ENCODE data around the gene KRTAP4-2.
"Not testable (repeated sequence)": the region's sequence is repeated elsewhere in the genome, so short reads cannot be mapped to it uniquely, and the experiment has no call there.

The KRTAP4-2 gene

DNA sequence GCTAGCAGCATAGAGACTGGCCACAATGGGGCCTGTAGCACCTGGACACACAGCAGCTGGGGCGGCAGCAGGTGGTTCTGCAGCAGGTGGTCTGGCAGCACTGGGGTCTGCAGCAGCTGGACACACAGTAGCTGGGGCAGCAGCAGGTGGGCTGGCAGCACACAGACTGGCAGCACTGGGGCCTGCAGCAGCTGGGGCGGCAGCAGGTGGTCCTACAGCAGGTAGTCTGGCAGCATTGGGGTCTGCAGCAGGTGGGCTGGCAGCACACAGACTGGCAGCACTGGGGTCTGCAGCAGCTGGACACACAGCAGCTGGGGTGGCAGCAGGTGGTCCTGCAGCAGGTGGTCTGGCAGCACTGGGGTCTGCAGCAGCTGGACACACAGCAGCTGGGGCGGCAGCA lies 17.8 kb downstream of the KRTAP4-2 start:
- H3K9me3 ChIP-seq (ENCODE audit: control insufficient read depth, low read depth, low read length); H3K4me1 ChIP-seq (ENCODE audit: control insufficient read depth, low read depth, low read length); H3K27me3 ChIP-seq (ENCODE audit: control insufficient read depth, insufficient read depth, low read length); H3K27ac ChIP-seq (ENCODE audit: low read length); H3K4me3 ChIP-seq (ENCODE audit: low read length); H3K36me3 ChIP-seq (ENCODE audit: control insufficient read depth, low read depth, low read length); H3K9ac ChIP-seq (ENCODE audit: low read length): not testable (repeated sequence)

DNA sequence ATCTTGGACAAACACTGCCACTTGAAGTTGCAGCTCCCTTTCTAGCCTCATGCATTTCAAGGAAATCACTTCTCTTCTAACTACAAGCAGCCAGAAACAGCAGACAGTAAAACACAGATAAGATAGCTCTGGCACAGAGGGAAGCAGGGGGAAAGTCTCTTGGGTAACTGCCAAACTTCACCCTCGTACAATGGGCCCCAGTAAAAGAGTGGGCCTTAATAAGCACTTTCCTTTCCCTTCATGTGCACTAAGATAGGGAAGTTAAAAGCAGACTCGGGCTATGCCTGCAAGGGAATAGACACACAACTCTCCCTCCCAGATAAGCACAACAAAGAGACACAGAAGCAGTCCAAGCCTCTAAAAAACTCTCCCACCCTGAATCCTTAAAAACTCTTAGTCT lies 24.2 kb downstream of the KRTAP4-2 start:
- Histone ChIP-seq H3K4me1 (ENCODE audit: control insufficient read depth, low read depth, low read length) (no peaks in the 10 kb centered on the region), H3K9ac (ENCODE audit: low read length) (no peak overlapping the region), H3K27ac (ENCODE audit: low read length) (no peak overlapping the region), H3K9me3 (ENCODE audit: control insufficient read depth, low read depth, low read length) (no peaks in the 10 kb centered on the region), H3K4me3 (ENCODE audit: low read length) (no peak overlapping the region), H3K27me3 (ENCODE audit: control insufficient read depth, insufficient read depth, low read length) (no peaks in the 10 kb centered on the region), H3K36me3 (ENCODE audit: control insufficient read depth, low read depth, low read length) (no peaks in the 10 kb centered on the region)

DNA sequence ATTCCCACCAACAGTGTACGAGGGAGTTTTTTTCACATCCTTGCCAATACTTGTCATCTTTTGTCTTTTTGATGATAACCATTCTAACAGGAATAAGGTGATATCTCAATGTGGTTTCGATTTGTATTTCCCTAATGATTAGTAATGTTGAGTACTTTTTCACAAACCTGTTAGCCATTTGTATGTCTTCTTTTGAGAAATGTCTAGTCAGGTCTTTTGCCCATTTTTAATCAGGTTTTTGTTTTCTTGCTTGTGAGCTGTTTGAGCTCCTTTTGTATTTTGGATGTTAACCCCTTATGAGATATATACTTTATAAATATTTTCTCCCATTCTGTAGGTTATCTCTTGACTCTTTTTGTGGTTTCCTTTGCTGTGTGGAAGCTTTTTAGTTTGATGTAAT lies 26.5 kb downstream of the KRTAP4-2 start:
- Histone ChIP-seq H3K36me3 (ENCODE audit: control insufficient read depth, low read depth, low read length) (no peaks in the 10 kb centered on the region), H3K27ac (ENCODE audit: low read length) (no peak overlapping the region), H3K9me3 (ENCODE audit: control insufficient read depth, low read depth, low read length) (no peaks in the 10 kb centered on the region), H3K4me3 (ENCODE audit: low read length) (no peak overlapping the region), H3K9ac (ENCODE audit: low read length) (no peak overlapping the region), H3K27me3 (ENCODE audit: control insufficient read depth, insufficient read depth, low read length) (no peaks in the 10 kb centered on the region), H3K4me1 (ENCODE audit: control insufficient read depth, low read depth, low read length) (no peaks in the 10 kb centered on the region)

DNA sequence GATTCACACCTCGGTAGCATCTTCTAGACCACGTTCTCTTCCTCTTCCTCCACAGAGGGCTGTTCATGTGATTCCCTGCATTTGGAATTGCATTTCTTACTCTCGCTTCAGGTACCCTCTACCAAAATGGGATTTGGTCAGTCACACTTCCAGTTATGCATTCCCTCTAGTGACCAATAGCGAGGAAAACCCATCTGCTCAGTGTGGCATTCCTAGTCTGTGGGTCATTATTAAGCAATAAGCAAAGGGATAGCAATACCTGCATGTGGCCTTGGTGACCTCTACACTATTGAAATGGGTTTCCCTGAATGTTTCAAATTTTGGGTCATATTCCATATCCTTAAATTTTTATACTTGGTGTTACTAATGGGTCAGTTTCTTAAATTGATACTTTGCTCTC lies 28.0 kb downstream of the KRTAP4-2 start:
- no peaks in the 10 kb centered on the region for H3K4me1 ChIP-seq (ENCODE audit: control insufficient read depth, low read depth, low read length)
- H3K36me3 ChIP-seq (ENCODE audit: control insufficient read depth, low read depth, low read length): no peaks in the 10 kb centered on the region
- no peaks in the 10 kb centered on the region for H3K27me3 ChIP-seq (ENCODE audit: control insufficient read depth, insufficient read depth, low read length)
- no peak overlapping the region for H3K27ac ChIP-seq (ENCODE audit: low read length)
- H3K4me3 ChIP-seq (ENCODE audit: low read length): no peak overlapping the region
- no peak overlapping the region for H3K9ac ChIP-seq (ENCODE audit: low read length)
- H3K9me3 ChIP-seq (ENCODE audit: control insufficient read depth, low read depth, low read length): no peaks in the 10 kb centered on the region

DNA sequence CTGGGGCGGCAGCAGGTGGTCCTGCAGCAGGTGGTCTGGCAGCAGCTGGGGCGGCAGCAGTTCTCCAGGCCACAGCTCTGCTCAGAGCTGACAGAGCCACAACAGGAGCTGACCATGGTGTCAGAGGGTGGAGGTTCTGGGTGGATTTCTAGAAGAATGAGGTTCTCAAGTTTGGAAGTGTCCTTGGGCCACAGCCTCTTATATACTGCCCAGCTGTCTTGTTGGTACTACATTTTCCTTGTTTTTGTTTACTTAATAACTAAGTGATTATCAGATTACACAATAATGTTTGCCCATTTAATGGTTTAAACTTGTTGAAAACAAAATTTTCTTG lies 28.4 kb downstream of the KRTAP4-2 start, which contains the start of gene KRTAP4-5:
KRTAP4-5 (minus strand) TSS at position 174 of the 334 bp plus-strand sequence; CDS start at position 116, 58 bp downstream.
- Histone ChIP-seq H3K4me3 (ENCODE audit: low read length) (no peak within 1 kb of the TSS), H3K36me3 (ENCODE audit: control insufficient read depth, low read depth, low read length) (no peaks in the 10 kb centered on the region), H3K27ac (ENCODE audit: low read length) (no peak within 1 kb of the TSS), H3K9ac (ENCODE audit: low read length) (no peak within 1 kb of the TSS), H3K27me3 (ENCODE audit: control insufficient read depth, insufficient read depth, low read length) (no peaks in the 10 kb centered on the region), H3K4me1 (ENCODE audit: control insufficient read depth, low read depth, low read length) (no peaks in the 10 kb centered on the region), H3K9me3 (ENCODE audit: control insufficient read depth, low read depth, low read length) (no peaks in the 10 kb centered on the region)

DNA sequence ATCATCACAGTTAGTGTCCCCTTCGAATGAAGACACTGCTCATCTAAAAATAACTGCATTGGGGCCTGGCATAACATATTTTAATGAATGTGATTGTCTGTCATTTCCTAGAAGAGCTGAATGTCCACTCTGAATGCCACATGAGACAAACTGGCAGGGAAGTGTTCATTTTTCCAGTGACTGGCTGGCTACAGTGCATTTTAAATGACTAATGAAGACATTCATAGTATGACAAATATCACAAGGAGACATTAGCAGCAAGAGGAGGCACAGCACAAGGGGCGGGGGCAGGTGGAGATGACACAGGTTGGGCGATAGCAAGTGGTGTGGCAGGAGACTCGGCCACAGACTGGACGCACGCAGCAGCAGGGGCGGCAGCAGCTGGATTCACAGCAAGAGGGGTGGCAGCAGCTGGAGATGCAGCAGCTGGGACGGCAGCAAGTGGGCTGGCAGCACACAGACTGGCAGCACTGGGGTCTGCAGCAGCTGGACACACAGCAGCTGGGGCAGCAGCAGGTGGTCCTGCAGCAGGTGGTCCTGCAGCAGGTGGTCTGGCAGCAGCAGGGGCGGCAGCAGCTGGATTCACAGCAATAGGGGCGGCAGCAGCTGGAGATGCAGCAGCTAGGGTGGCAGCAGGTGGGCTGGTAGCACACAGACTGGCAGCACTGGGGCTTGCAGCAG lies 28.9 kb downstream of the KRTAP4-2 start:
- not testable (repeated sequence) for H3K4me1 ChIP-seq (ENCODE audit: control insufficient read depth, low read depth, low read length); H3K27me3 ChIP-seq (ENCODE audit: control insufficient read depth, insufficient read depth, low read length); H3K4me3 ChIP-seq (ENCODE audit: low read length); H3K9ac ChIP-seq (ENCODE audit: low read length); H3K36me3 ChIP-seq (ENCODE audit: control insufficient read depth, low read depth, low read length); H3K27ac ChIP-seq (ENCODE audit: low read length); H3K9me3 ChIP-seq (ENCODE audit: control insufficient read depth, low read depth, low read length)

DNA sequence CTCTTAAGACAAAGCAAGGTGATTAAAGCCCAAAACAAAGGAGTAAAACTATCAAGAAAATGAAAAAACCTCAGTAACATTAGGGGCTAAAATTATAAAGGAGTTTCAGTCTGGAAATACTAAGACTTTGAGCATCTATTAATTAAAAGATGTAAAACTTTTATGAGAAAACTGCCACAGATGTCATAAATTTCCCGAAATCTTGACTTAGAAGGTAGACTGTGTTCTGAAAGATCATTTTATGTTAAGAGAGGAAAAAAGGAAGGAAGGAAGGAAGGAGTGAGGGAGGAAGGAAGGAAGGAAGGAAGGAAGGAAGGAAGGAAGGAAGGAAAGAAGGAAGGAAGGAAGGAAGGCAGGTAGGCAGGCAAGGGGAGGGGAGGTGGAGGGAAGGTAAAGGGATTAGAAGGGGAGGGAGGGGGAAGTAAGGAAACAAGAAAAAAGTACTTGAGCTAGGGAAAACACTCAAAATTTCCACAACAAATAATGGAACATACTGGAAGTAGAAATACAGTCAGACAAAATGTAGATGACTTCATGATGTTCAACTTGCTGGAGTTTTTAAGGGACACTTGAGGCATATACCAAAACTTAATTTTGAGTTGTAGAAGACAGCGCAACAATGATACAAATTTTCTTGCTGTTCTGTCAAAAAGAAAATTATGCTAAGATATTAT lies 30.4 kb downstream of the KRTAP4-2 start:
- Histone ChIP-seq H3K9me3 (ENCODE audit: control insufficient read depth, low read depth, low read length) (no peaks in the 10 kb centered on the region), H3K4me3 (ENCODE audit: low read length) (no peak overlapping the region), H3K27ac (ENCODE audit: low read length) (no peak overlapping the region), H3K27me3 (ENCODE audit: control insufficient read depth, insufficient read depth, low read length) (no peaks in the 10 kb centered on the region), H3K36me3 (ENCODE audit: control insufficient read depth, low read depth, low read length) (no peaks in the 10 kb centered on the region), H3K9ac (ENCODE audit: low read length) (no peak overlapping the region), H3K4me1 (ENCODE audit: control insufficient read depth, low read depth, low read length) (no peaks in the 10 kb centered on the region)

DNA sequence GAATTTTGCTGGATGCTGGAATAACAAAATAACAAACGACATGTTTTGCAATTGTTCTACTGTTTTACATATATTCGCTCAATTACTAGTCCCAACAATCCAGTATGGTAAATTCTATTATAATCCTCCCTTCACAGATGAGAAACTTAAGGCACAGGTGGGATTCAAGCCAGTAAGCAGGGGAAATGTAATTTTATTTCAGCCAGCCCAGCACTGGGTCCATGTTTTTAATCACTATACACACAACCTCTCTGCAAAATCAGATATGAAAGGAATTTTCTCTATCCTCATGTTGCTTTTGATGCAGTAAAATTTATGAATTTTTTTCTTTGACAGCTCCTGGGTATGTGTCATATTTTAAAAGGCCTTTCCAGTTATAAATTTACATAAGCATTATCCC lies 32.8 kb downstream of the KRTAP4-2 start:
- H3K27ac ChIP-seq (ENCODE audit: low read length): no peak overlapping the region
- peaks cover 7% of the 10 kb centered on the region for H3K9me3 ChIP-seq (ENCODE audit: control insufficient read depth, low read depth, low read length)
- no peak overlapping the region for H3K4me3 ChIP-seq (ENCODE audit: low read length)
- H3K27me3 ChIP-seq (ENCODE audit: control insufficient read depth, insufficient read depth, low read length): no peaks in the 10 kb centered on the region
- no peaks in the 10 kb centered on the region for H3K4me1 ChIP-seq (ENCODE audit: control insufficient read depth, low read depth, low read length)
- H3K9ac ChIP-seq (ENCODE audit: low read length): no peak overlapping the region
- H3K36me3 ChIP-seq (ENCODE audit: control insufficient read depth, low read depth, low read length): no peaks in the 10 kb centered on the region

DNA sequence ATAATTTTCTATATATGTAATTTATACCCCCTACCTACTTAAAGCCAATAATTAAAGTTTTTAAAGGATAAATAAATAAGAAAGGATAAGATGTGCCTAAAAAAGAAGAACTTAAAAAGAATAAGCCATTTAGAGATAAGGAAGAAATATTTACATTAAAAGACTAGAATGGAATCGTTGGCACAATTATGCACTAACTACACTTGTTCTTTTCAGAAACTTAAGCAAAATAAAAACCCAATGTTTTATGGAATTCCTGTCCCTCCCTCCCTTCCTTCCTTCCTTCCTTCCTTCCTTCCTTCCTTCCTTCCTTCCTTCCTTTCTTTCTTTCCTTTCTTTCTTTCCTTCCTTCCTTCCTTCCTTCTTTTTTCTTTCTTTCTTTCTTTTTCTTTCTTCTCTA lies 33.2 kb downstream of the KRTAP4-2 start:
- H3K36me3 ChIP-seq (ENCODE audit: control insufficient read depth, low read depth, low read length): no peaks in the 10 kb centered on the region
- H3K9ac ChIP-seq (ENCODE audit: low read length): no peak overlapping the region
- H3K9me3 ChIP-seq (ENCODE audit: control insufficient read depth, low read depth, low read length): peaks cover 7% of the 10 kb centered on the region
- no peak overlapping the region for H3K4me3 ChIP-seq (ENCODE audit: low read length)
- H3K27me3 ChIP-seq (ENCODE audit: control insufficient read depth, insufficient read depth, low read length): no peaks in the 10 kb centered on the region
- no peak overlapping the region for H3K27ac ChIP-seq (ENCODE audit: low read length)
- no peaks in the 10 kb centered on the region for H3K4me1 ChIP-seq (ENCODE audit: control insufficient read depth, low read depth, low read length)

DNA sequence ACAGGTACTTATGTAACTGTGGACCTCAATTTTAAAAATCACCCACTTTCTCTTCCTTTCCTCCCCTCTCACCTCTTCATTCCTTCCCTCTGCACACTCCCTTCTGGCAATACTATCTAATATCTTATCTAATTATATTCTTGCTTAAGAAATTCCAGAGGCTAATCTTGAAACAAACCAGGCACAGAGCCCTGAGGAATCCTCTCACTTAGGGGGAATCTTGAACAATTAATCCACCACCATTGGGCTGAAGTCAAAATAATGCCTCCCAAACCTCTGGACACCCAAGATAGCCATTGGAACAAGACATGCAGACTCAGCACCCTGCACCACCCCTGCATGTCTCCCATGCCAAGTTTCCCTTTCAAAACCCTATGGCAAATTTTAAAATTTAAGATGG lies 36.7 kb downstream of the KRTAP4-2 start:
- Histone ChIP-seq H3K4me1 (ENCODE audit: control insufficient read depth, low read depth, low read length) (no peaks in the 10 kb centered on the region), H3K27me3 (ENCODE audit: control insufficient read depth, insufficient read depth, low read length) (no peaks in the 10 kb centered on the region), H3K27ac (ENCODE audit: low read length) (no peak overlapping the region), H3K4me3 (ENCODE audit: low read length) (no peak overlapping the region), H3K9ac (ENCODE audit: low read length) (no peak overlapping the region), H3K9me3 (ENCODE audit: control insufficient read depth, low read depth, low read length) (peaks cover 7% of the 10 kb centered on the region), H3K36me3 (ENCODE audit: control insufficient read depth, low read depth, low read length) (no peaks in the 10 kb centered on the region)

DNA sequence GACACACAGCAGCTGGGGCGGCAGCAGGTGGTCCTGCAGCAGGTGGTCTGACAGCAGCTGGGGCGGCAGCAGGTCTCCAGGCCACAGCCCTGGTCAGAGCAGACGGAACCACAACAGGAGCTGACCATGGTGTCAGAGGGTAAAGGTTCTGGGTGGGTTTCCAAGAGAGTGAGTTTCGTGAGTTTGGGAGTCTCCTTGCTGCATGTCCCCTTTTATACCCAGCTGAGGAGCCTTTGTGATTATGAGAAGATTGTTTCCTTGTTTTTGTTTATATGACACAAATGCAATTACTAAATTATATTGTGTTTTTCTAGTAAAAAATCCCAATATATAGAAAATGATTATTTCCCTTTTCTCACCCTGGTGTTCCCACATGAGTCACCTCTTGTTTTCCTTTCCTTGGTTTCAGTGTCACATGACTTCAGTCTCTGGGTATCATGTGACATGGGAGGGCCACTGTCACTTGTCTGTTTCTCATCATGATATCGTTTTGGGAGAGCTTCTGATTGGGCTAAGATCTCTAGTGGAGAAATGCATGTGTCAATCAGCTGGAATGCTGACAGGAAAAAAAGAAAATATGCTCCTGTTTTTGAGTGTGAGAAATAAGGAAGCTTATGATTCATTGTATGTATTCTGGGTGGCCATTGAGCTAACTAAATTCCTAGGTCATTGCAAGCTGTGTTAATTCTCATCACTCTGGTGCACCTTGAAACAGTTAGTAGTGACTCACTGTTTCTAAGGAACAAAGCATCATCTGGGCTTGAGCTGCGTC lies 37.5 kb downstream of the KRTAP4-2 start, which contains the start of gene KRTAP4-6:
KRTAP4-6 (minus strand) TSS at position 185 of the 772 bp plus-strand sequence; CDS start at position 128, 57 bp downstream.
- Histone ChIP-seq H3K27me3 (ENCODE audit: control insufficient read depth, insufficient read depth, low read length) (no peaks in the 10 kb centered on the region), H3K27ac (ENCODE audit: low read length) (no peak within 1 kb of the TSS), H3K4me3 (ENCODE audit: low read length) (no peak within 1 kb of the TSS), H3K4me1 (ENCODE audit: control insufficient read depth, low read depth, low read length) (no peaks in the 10 kb centered on the region), H3K9ac (ENCODE audit: low read length) (no peak within 1 kb of the TSS), H3K9me3 (ENCODE audit: control insufficient read depth, low read depth, low read length) (peaks cover 7% of the 10 kb centered on the region), H3K36me3 (ENCODE audit: control insufficient read depth, low read depth, low read length) (no peaks in the 10 kb centered on the region)

Measured in iPS-18a (cell line).